Gastroesophageal sphincter (tissue), 3 donors: ENCODE data around the gene EPHB6.

Experiments used
- CTCF ChIP-seq, 4 experiments: fragments of 200-600 bp in 2 of 4; fragments of 450-650 bp in 2 of 4; sonication (generic) in 1 of 4; IDR thresholded peaks; one replicate each; pipeline ENCODE4 v1.5.1; 2017 to 2019; ENCODE audit warnings: antibody characterized with exemption in 4 of 4, mild to moderate bottlenecking in 2 of 4, moderate library complexity in 2 of 4
- EP300 ChIP-seq: sonication (generic); formaldehyde crosslinking; IDR thresholded peaks from one replicate; pipeline ENCODE4 v1.6.1; 2017; ENCODE audit warnings: antibody characterized with exemption, mild to moderate bottlenecking
- POLR2A ChIP-seq, 2 donors: fragments of 450-650 bp; IDR thresholded peaks; one replicate each; pipeline ENCODE4 v1.6.1; 2017; ENCODE audit warnings: antibody characterized with exemption in 2 of 2, mild to moderate bottlenecking in 2 of 2, moderate library complexity in 1 of 2

- TF ChIP-seq EP300 = no peak
- TF ChIP-seq CTCF (IDR thresholded peaks at IDR 0.05) = no peak
- no peak for TF ChIP-seq POLR2A (IDR thresholded peaks at IDR 0.05)
Observed at GRCh38 chr7:142872106-142872675, 17.3 kb downstream of the EPHB6 start.
